K562 (cell line): ENCODE measurements around the gene XYLB. TPM values are rescaled to one million over a fixed set of nuclear protein-coding genes. Genes with fewer than 3 reads are reported as not detected.

ENCODE experiments used
- ARID4B ChIP-seq: sonication (generic); formaldehyde crosslinking; IDR thresholded peaks from 2 replicates; pipeline ENCODE4 v1.8.0; 2022; ENCODE audit warnings: mild to moderate bottlenecking, missing genetic modification reagents
- BCLAF1 ChIP-seq, 2 experiments: fragments of 450-650 bp in 1 of 2; IDR thresholded peaks; 2 replicates each; pipeline ENCODE4 v1.6.1; 2011 to 2017; ENCODE audit warnings: low read depth in 2 of 2, antibody characterized with exemption in 1 of 2, borderline replicate concordance in 1 of 2, low read length in 1 of 2, mild to moderate bottlenecking in 1 of 2, mixed read lengths in 1 of 2; ENCODE audit not compliant: control insufficient read depth in 1 of 2
- CBX1 ChIP-seq: sonication (generic); IDR thresholded peaks from 2 replicates; pipeline ENCODE4 v1.6.1; 2016; ENCODE audit warnings: antibody characterized with exemption, low read depth, mild to moderate bottlenecking
- DDX20 ChIP-seq: fragments of 450-650 bp; IDR thresholded peaks from 2 replicates; pipeline ENCODE4 v1.6.1; 2016; ENCODE audit warnings: missing genetic modification characterization, low read depth, mild to moderate bottlenecking, missing compliant biosample characterization, moderate library complexity
- ELF2 ChIP-seq: fragments of 250-450 bp; sonication (Bioruptor Pico); IDR thresholded peaks from 2 replicates; pipeline ENCODE4 v1.5.0; 2021; ENCODE audit warnings: mild to moderate bottlenecking
- FOXK2 ChIP-seq, 2 experiments: fragments of 450-650 bp; IDR thresholded peaks in 1 of 2; conservative IDR thresholded peaks in 1 of 2; 2 replicates each; pipeline ENCODE4 v1.6.1; 2016; ENCODE audit warnings: low read depth in 2 of 2, mild to moderate bottlenecking in 1 of 2
- HINFP ChIP-seq: fragments of 450-650 bp; conservative IDR thresholded peaks from 2 replicates; pipeline ENCODE4 v1.6.1; 2016; ENCODE audit warnings: missing genetic modification characterization, low read depth, mild to moderate bottlenecking, control low read depth, missing compliant biosample characterization
- MYBL2 ChIP-seq, 2 experiments: fragments of 450-650 bp in 1 of 2; sonication (generic) in 1 of 2; formaldehyde crosslinking in 1 of 2; IDR thresholded peaks; 2 replicates each; pipeline versions ENCODE4 v1.6.1 to v1.8.1; 2017 to 2022; ENCODE audit warnings: borderline replicate concordance in 1 of 2, inconsistent platforms in 1 of 2, low read depth in 1 of 2, mild to moderate bottlenecking in 1 of 2, missing genetic modification reagents in 1 of 2, moderate library complexity in 1 of 2
- NEUROD1 ChIP-seq: fragments of 150-350 bp; IDR thresholded peaks from 2 replicates; pipeline ENCODE4 v1.6.1; 2014; ENCODE audit warnings: borderline replicate concordance, low read length, low read depth; ENCODE audit not compliant: partially characterized antibody
- PRMT5 ChIP-seq: sonication (generic); formaldehyde crosslinking; IDR thresholded peaks from 2 replicates; pipeline ENCODE4 v1.5.0; 2020; ENCODE audit warnings: missing genetic modification reagents
- SRSF1 ChIP-seq: fragments of 200-400 bp; formaldehyde crosslinking; IDR thresholded peaks from 2 replicates; pipeline ENCODE4 v1.6.1; 2017; ENCODE audit warnings: mild to moderate bottlenecking, low read depth, low read length, moderate library complexity
- STAT5A ChIP-seq: IDR thresholded peaks from 2 replicates; pipeline ENCODE4 v1.6.1; 2012; ENCODE audit warnings: low read length, inconsistent platforms, borderline replicate concordance
- ZNF133 ChIP-seq: fragments of 250-450 bp; sonication (Bioruptor Pico); IDR thresholded peaks from 2 replicates; pipeline ENCODE4 v1.4.0; 2020; ENCODE audit warnings: mild to moderate bottlenecking
- polyA plus RNA-seq, 8 experiments: library from polyadenylated mRNA; depleted of rRNA in 4 of 8; stranded (reverse) in 5 of 8; unstranded in 3 of 8; fragments of >200 nt; fragmentation: Nextera tagmentation in 2 of 8; fragmentation: Illumina TruSeq in 1 of 8; extraction: Ambion mirVana in 2 of 8; extraction: Trizol in 1 of 8; gene quantifications; 2 replicates each; pipeline versions ENCODE4 v1.2.1 to v1.2.3, GENCODE V29; 2011 to 2014; ENCODE audit warnings: inconsistent platforms in 1 of 8, missing spikeins in 1 of 8
- total RNA-seq, 7 experiments: library from RNA; depleted of rRNA in 6 of 7; stranded (reverse); fragments of >200 nt in 6 of 7; fragmentation: Illumina TruSeq in 2 of 7; extraction: Trizol in 2 of 7; gene quantifications; 2 replicates each; pipeline versions ENCODE4 v1.2.1 to v1.2.3, GENCODE V29; 2011 to 2021; ENCODE audit warnings: low replicate concordance in 1 of 7
- TF ChIP-seq, protein P1 (sequence below): fragments of 450-650 bp; IDR thresholded peaks from 2 replicates; pipeline ENCODE4 v1.7.0; 2016; ENCODE audit warnings: borderline replicate concordance

Gene XYLB
- total and polyA plus RNA-seq, 9 of the 15 experiments (the other 6 are each of a cell fraction or from before 2014, with no cell fraction given) = 4.0 to 20.2 (median 13.2) TPM

GRCh38 chr3:38327335-38328009, 19.1 kb upstream of the XYLB start (continued):
- TF ChIP-seq ARID4B (CRISPR knock-in tag) (no peak), BCLAF1 (IDR thresholded peaks at IDR 0.05; ENCODE audit: borderline replicate concordance in 1 of 2, control insufficient read depth in 1 of 2, low read depth in 2 of 2, low read length in 1 of 2) (no peak), PRMT5 (CRISPR knock-in tag) (no peak), CBX1 (peak; percentile 58; the same call in 1 of the 2 replicates), NEUROD1 (no peak), MYBL2 (IDR thresholded peaks at IDR 0.05; ENCODE audit: low read depth) (no peak), MYBL2 (CRISPR knock-in tag; IDR thresholded peaks at IDR 0.05; ENCODE audit: borderline replicate concordance) (no peak), ELF2 (CRISPR knock-in tag) (no peak), FOXK2 (conservative IDR thresholded peaks at IDR 0.05 in 1 of 2, IDR thresholded peaks at IDR 0.05 in 1 of 2; ENCODE audit: low read depth in 2 of 2) (no peak), HINFP (tag) (no peak), STAT5A (no peak), ZNF133 (CRISPR knock-in tag) (no peak), DDX20 (tag) (0 out of 2 replicates have a peak, but pooled peaks have one; percentile 21), SRSF1 (no peak)
- TF ChIP-seq, protein P1, sequence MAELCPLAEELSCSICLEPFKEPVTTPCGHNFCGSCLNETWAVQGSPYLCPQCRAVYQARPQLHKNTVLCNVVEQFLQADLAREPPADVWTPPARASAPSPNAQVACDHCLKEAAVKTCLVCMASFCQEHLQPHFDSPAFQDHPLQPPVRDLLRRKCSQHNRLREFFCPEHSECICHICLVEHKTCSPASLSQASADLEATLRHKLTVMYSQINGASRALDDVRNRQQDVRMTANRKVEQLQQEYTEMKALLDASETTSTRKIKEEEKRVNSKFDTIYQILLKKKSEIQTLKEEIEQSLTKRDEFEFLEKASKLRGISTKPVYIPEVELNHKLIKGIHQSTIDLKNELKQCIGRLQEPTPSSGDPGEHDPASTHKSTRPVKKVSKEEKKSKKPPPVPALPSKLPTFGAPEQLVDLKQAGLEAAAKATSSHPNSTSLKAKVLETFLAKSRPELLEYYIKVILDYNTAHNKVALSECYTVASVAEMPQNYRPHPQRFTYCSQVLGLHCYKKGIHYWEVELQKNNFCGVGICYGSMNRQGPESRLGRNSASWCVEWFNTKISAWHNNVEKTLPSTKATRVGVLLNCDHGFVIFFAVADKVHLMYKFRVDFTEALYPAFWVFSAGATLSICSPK = no peak
